GM23248 (cell line): ENCODE results near the gene TCL1A.

Experiments
- EZH2 ChIP-seq: fragments of 200-600 bp; sonication (generic); IDR thresholded peaks from 2 replicates; pipeline ENCODE4 v1.6.1; 2018; ENCODE audit warnings: antibody characterized with exemption, mild to moderate bottlenecking; ENCODE audit not compliant: insufficient read depth, poor library complexity, severe bottlenecking
- EZH2phosphoT487 ChIP-seq: fragments of 200-600 bp; sonication (generic); IDR thresholded peaks from 2 replicates; pipeline ENCODE4 v1.6.1; 2018; ENCODE audit warnings: antibody characterized with exemption, moderate library complexity, mild to moderate bottlenecking, low read depth; ENCODE audit not compliant: insufficient read depth

- no peak for TF ChIP-seq EZH2phosphoT487
- TF ChIP-seq EZH2, result no peak
Measured at GRCh38 chr14:95663226-95663797, 50.6 kb downstream of the TCL1A start.
